ENCODE measurements around the gene FBP1. TPM values are rescaled to one million over a fixed set of nuclear protein-coding genes. Genes with fewer than 3 reads are reported as not detected.
"Not testable (repeated sequence)": the region's sequence is repeated elsewhere in the genome, so short reads cannot be mapped to it uniquely, and the experiment has no call there.

The FBP1 gene
- polyA plus RNA-seq, 3 donors: 82.2 to 95.5 (median 84.4) TPM

- H3K79me2 ChIP-seq (ENCODE audit: insufficient read depth, low read length): no peaks in the 10 kb centered on the region
- peaks cover 6% of the 10 kb centered on the region for H3K4me1 Mint-ChIP-seq
- no peaks in the 10 kb centered on the region for H3K27me3 ChIP-seq (ENCODE audit: control insufficient read depth in 2 of 2, insufficient read depth in 2 of 2, low read length in 2 of 2)
- H3K9me3 ChIP-seq (replicated peaks in 1 of 2; ENCODE audit: control insufficient read depth in 1 of 2, insufficient read depth in 1 of 2, low read length in 2 of 2): no peaks in the 10 kb centered on the region
- no peak overlapping the region for H2AFZ ChIP-seq (ENCODE audit: insufficient read depth, low read depth, low read length, poor library complexity, severe bottlenecking)
- no peak for DNase-seq
- H3K27ac Mint-ChIP-seq: peak overlapping the region in 1 of 7 donors; percentile 24
- peaks cover 4 to 9% (median 7%) of the 10 kb centered on the region in 3 donors for H3K27me3 Mint-ChIP-seq (ENCODE audit: low read depth in 3 of 3)
- H3K4me2 ChIP-seq (replicated peaks; ENCODE audit: extremely low read depth, low read length, poor library complexity, severe bottlenecking): no peak overlapping the region
- H4K20me1 ChIP-seq (ENCODE audit: insufficient read depth, low read length): no peaks in the 10 kb centered on the region
- no peak overlapping the region for H3K4me3 Mint-ChIP-seq
- intact Hi-C loops (cut with micrococcal nuclease): no loop called here
- no peak overlapping the region for H3K27ac ChIP-seq (ENCODE audit: low read depth in 1 of 2, low read length in 2 of 2)
- no peaks in the 10 kb centered on the region for H3K4me1 ChIP-seq (ENCODE audit: control insufficient read depth in 1 of 2, insufficient read depth in 2 of 2, low read length in 2 of 2)
- H3K36me3 Mint-ChIP-seq: peaks cover 15 to 25% of the 10 kb centered on the region in 2 donors
- no peak overlapping the region for H3K4me3 ChIP-seq (replicated peaks in 1 of 3; ENCODE audit: low read depth in 2 of 3, low read length in 3 of 3)
- H3K9ac ChIP-seq (ENCODE audit: insufficient read depth, low read length, poor library complexity, severe bottlenecking): no peak overlapping the region
- no peak for TF ChIP-seq CTCF (IDR thresholded peaks at IDR 0.05)
- peaks cover 9 to 23% of the 10 kb centered on the region in 2 donors for H3K36me3 ChIP-seq (replicated peaks in 1 of 2; ENCODE audit: control insufficient read depth in 1 of 2, insufficient read depth in 2 of 2, low read length in 2 of 2)
- 100% methylated on average over 5 of the region's 7 CpGs for WGBS (ENCODE audit: insufficient coverage)
- peaks cover 0 to 2% (median 0%) of the 10 kb centered on the region in 7 donors for H3K9me3 Mint-ChIP-seq
Observed at GRCh38 chr9:94599102-94599501, 40.2 kb downstream of the FBP1 start.

DNA sequence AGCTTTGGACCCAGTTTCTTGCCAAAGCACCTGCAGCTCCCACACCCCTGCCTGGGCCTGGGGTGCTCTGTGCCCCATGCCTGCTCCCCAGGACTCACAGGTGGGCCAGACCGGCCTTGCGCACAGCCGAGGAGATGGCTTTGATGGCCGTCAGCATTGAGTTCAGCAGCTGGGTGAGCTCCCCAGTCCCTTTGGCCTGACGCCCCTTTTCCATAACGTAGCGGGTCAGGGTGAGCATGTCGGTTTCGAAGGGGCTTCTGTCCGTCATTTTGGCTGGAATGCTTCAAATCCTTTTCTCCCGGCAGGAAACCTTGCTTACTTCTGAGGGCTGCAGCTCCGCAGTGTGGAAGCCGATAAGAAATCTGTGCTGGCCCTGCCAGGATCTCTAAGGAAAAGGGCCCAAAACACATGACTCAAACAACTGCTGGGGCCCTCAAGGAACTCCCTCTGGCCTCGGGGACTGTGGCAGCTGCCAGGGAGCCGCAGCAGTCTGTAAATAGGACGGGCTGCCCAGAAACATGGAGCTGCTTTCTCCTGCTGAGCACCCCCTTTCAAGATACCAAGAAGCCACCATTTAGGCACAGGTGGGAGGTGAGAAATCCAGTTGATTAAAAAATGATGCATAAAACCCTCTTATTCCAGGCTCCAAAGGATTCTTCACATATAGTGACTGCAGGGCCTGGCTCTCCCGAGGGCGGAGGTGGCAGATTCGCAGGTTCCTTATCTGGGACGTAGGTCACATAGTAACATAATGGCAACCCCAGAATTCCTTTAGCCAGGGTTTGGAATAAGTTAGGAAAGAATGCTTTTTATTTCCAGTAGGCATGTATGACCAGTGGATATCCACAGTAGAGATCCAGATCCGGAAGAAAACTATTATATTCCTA lies 45.6 kb downstream of the FBP1 start, which contains the start of gene FBP2:
Gene FBP2 (minus strand): TSS at position 366 of the 887 bp plus-strand sequence. CDS start 98 bp downstream, at position 268.
- peaks cover 17 to 23% (median 18%) of the 10 kb centered on the region in 3 donors for H3K27me3 Mint-ChIP-seq (ENCODE audit: low read depth in 3 of 3)
- no peak within 1 kb of the TSS for H3K4me3 Mint-ChIP-seq
- Histone ChIP-seq H3K9ac (ENCODE audit: insufficient read depth, low read length, poor library complexity, severe bottlenecking) (no peak within 1 kb of the TSS), H2AFZ (ENCODE audit: insufficient read depth, low read depth, low read length, poor library complexity, severe bottlenecking) (no peak within 1 kb of the TSS), H3K4me3 (replicated peaks in 1 of 3; ENCODE audit: low read depth in 2 of 3, low read length in 3 of 3) (no peak within 1 kb of the TSS), H3K27ac (ENCODE audit: low read depth in 1 of 2, low read length in 2 of 2) (no peak within 1 kb of the TSS), H4K20me1 (ENCODE audit: insufficient read depth, low read length) (no peaks in the 10 kb centered on the region), H3K9me3 (replicated peaks in 1 of 2; ENCODE audit: control insufficient read depth in 1 of 2, insufficient read depth in 1 of 2, low read length in 2 of 2) (no peaks in the 10 kb centered on the region), H3K79me2 (ENCODE audit: insufficient read depth, low read length) (no peaks in the 10 kb centered on the region), H3K36me3 (replicated peaks in 1 of 2; ENCODE audit: control insufficient read depth in 1 of 2, insufficient read depth in 2 of 2, low read length in 2 of 2) (no peaks in the 10 kb centered on the region), H3K27me3 (ENCODE audit: control insufficient read depth in 2 of 2, insufficient read depth in 2 of 2, low read length in 2 of 2) (no peaks in the 10 kb centered on the region), H3K4me1 (ENCODE audit: control insufficient read depth in 1 of 2, insufficient read depth in 2 of 2, low read length in 2 of 2) (no peaks in the 10 kb centered on the region), H3K4me2 (replicated peaks; ENCODE audit: extremely low read depth, low read length, poor library complexity, severe bottlenecking) (no peak within 1 kb of the TSS)
- DNase-seq: no peak
- H3K27ac Mint-ChIP-seq: no peak within 1 kb of the TSS
- WGBS (ENCODE audit: insufficient coverage): 95% methylated on average over 17 of the region's 21 CpGs
- intact Hi-C loops (cut with micrococcal nuclease): no loop called here
- peaks cover 0 to 2% (median 0%) of the 10 kb centered on the region in 7 donors for H3K9me3 Mint-ChIP-seq
- H3K36me3 Mint-ChIP-seq: no peaks in the 10 kb centered on the region
- TF ChIP-seq CTCF (IDR thresholded peaks at IDR 0.05): no peak
- H3K4me1 Mint-ChIP-seq: no peaks in the 10 kb centered on the region

DNA sequence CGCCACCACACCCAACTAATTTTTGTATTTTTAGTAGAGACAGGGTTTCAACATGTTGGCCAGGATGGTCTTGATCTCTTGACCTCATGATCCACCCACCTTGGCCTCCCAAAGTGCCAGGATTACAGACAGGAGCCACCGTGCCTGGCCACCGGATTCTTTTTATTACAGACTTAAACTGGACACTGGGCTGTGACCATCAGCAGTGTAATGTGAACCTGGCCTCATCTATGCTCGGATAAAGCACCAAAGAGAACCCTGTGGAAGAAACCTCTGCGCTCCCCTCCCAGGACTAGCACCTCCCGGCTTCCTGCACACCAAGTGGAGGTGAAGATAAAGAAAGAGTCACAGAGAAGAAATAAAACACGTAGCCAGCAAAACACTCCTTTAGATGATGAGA lies 46.6 kb downstream of the FBP1 start:
- H3K27ac Mint-ChIP-seq; H3K9me3 ChIP-seq (replicated peaks in 1 of 2; ENCODE audit: control insufficient read depth in 1 of 2, insufficient read depth in 1 of 2, low read length in 2 of 2); H3K27ac ChIP-seq (ENCODE audit: low read depth in 1 of 2, low read length in 2 of 2); H3K4me1 ChIP-seq (ENCODE audit: control insufficient read depth in 1 of 2, insufficient read depth in 2 of 2, low read length in 2 of 2); H3K9ac ChIP-seq (ENCODE audit: insufficient read depth, low read length, poor library complexity, severe bottlenecking); H3K27me3 ChIP-seq (ENCODE audit: control insufficient read depth in 2 of 2, insufficient read depth in 2 of 2, low read length in 2 of 2); H3K4me3 ChIP-seq (replicated peaks in 1 of 3; ENCODE audit: low read depth in 2 of 3, low read length in 3 of 3); H4K20me1 ChIP-seq (ENCODE audit: insufficient read depth, low read length); H3K4me2 ChIP-seq (replicated peaks; ENCODE audit: extremely low read depth, low read length, poor library complexity, severe bottlenecking); H2AFZ ChIP-seq (ENCODE audit: insufficient read depth, low read depth, low read length, poor library complexity, severe bottlenecking); DNase-seq; H3K36me3 Mint-ChIP-seq; H3K4me1 Mint-ChIP-seq; H3K9me3 Mint-ChIP-seq; intact Hi-C loops (cut with micrococcal nuclease); H3K4me3 Mint-ChIP-seq; H3K79me2 ChIP-seq (ENCODE audit: insufficient read depth, low read length); H3K36me3 ChIP-seq (replicated peaks in 1 of 2; ENCODE audit: control insufficient read depth in 1 of 2, insufficient read depth in 2 of 2, low read length in 2 of 2): not testable (repeated sequence)
- H3K27me3 Mint-ChIP-seq (ENCODE audit: low read depth in 3 of 3): peaks cover 14 to 27% (median 20%) of the 10 kb centered on the region in 3 donors
- 100% methylated on average over 1 of the region's 7 CpGs for WGBS (ENCODE audit: insufficient coverage)
